ENCODE data around the gene OR5M3.

OR5M3 gene

GRCh38 chr11:56486801-56487200 lies 13.6 kb upstream of the OR5M3 start:
- DNase-seq (ENCODE audit: low read depth) = no peak
- TF ChIP-seq, protein P1, sequence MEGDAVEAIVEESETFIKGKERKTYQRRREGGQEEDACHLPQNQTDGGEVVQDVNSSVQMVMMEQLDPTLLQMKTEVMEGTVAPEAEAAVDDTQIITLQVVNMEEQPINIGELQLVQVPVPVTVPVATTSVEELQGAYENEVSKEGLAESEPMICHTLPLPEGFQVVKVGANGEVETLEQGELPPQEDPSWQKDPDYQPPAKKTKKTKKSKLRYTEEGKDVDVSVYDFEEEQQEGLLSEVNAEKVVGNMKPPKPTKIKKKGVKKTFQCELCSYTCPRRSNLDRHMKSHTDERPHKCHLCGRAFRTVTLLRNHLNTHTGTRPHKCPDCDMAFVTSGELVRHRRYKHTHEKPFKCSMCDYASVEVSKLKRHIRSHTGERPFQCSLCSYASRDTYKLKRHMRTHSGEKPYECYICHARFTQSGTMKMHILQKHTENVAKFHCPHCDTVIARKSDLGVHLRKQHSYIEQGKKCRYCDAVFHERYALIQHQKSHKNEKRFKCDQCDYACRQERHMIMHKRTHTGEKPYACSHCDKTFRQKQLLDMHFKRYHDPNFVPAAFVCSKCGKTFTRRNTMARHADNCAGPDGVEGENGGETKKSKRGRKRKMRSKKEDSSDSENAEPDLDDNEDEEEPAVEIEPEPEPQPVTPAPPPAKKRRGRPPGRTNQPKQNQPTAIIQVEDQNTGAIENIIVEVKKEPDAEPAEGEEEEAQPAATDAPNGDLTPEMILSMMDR (IDR thresholded peaks at IDR 0.05; ENCODE audit: control insufficient read depth, insufficient read depth, low read depth, low read length, missing control alignments) = no peak
- no peak overlapping the region for H3K4me3 ChIP-seq (ENCODE audit: control insufficient read depth, low read depth, low read length)

DNA sequence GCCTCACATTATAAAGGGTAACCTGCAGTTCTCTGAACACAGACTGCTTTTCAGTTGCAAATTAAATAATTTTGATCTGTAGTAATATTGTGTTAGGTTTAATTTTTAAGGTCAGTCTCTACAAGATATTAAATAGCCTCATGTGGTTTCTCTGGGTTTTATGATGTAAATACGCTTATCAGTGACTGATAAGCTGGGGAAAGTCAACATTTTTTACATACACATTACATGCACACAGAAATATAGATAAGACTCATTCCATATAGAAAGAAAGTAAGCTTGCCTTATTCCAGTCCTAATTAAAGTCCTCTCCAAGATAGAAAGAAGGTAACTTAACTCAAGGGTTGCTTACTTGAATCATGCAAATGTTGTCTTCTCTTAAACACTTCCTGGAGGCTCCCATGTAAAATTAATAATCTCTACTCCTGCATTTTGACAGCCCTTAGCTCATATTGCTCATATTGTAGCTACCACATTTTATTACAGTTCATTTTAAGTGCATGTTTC lies 1.6 kb upstream of the OR5M3 start:
- TF ChIP-seq, protein P1 (IDR thresholded peaks at IDR 0.05; ENCODE audit: control insufficient read depth, insufficient read depth, low read depth, low read length, missing control alignments) = no peak
- H3K4me3 ChIP-seq (ENCODE audit: control insufficient read depth, low read depth, low read length) = no peak overlapping the region
- no peak for DNase-seq (ENCODE audit: low read depth)

DNA sequence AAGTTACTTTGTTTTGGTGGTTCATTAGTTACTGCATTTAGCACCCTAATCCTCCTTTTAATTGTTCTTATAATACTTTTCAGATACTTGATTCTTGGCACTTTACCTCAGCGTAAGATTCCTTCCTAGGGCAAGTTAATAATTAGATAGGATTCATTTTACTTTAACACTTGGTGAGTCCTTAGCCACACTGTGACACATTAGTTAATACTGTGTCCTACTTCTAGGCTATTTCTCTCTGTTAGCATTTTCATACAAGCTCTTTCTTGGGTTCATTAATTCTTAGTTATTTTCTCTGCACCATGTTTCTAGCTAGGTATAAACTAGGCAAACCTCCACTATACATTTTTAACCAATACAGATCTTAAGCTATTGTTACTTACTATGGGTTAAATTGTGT lies 16.1 kb downstream of the OR5M3 start:
- no peak for DNase-seq (ENCODE audit: low read depth)
- H3K4me3 ChIP-seq (ENCODE audit: control insufficient read depth, low read depth, low read length) = no peak overlapping the region
- TF ChIP-seq, protein P1 (IDR thresholded peaks at IDR 0.05; ENCODE audit: control insufficient read depth, insufficient read depth, low read depth, low read length, missing control alignments) = no peak

- H3K4me3 ChIP-seq (ENCODE audit: control insufficient read depth, low read depth, low read length) = no peak overlapping the region
- TF ChIP-seq, protein P1 (IDR thresholded peaks at IDR 0.05; ENCODE audit: control insufficient read depth, insufficient read depth, low read depth, low read length, missing control alignments) = no peak
- no peak for DNase-seq (ENCODE audit: low read depth)
Measured at GRCh38 chr11:56453521-56453920, 19.6 kb downstream of the OR5M3 start.

All from AG09309 (cell line).